GM19328 (cell line): ENCODE measurements around the gene CLEC18A.
"Not testable (repeated sequence)": the region's sequence is repeated elsewhere in the genome, so short reads cannot be mapped to it uniquely, and the experiment has no call there.

Source experiments
- ATAC-seq: cut with Tn5 transposase; IDR thresholded peaks from one replicate; pipeline ENCODE4 v1.9.1; 2021; ENCODE audit warnings: mild to moderate bottlenecking, moderate library complexity; ENCODE audit not compliant: unreplicated experiment

Gene CLEC18A

DNA sequence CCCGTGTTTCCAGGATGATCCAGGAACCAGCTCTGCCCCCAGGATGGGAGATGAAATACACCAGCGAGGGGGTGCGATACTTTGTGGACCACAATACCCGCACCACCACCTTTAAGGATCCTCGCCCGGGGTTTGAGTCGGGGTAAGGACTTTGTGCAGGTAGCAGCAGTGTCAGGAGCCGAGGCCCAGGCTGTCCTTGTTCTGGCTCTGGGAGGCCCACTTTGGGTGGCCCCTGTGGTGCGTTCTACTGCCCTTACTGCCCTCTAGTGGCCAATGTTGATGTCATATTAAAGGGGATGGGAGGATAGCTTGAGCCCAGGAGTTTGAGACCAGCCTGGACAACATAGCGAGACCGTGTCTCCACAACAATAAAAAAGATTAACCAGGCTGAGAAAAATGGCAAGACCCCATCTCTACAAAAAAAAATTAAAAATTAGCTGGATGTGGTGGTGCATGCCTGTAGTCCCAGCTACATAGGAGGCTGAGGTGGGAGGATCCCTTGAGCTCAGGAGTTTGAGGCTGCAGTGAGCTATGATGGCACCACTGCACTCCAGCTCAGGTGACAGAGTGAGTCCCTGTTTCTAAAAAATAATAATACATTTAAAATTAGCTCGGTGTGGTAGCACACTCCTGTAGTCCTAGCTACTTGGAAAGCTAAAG lies 20.9 kb upstream of the CLEC18A start:
- ATAC-seq = no peak

GRCh38 chr16:69931631-69932030 lies 19.5 kb upstream of the CLEC18A start:
- ATAC-seq = no peak

DNA sequence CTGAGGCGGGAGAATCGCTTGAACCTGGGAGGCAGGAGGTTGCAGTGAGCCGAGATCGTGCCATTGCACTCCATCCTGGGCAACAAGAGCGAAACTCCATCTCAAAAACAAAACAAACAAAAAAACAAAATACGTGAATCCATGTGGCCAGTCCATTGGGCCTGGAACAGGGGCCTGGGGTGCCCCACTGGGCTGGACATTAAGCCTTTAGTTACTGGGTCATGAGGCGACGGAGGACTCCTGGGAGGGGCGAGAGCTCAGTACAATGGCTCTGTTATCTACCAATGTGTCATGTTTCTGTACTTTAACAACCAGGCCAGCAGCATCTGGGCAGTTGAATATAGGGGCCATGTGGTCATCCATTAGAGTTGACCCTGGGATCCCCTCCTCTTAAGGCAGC lies 18.9 kb upstream of the CLEC18A start:
- ATAC-seq = no peak

DNA sequence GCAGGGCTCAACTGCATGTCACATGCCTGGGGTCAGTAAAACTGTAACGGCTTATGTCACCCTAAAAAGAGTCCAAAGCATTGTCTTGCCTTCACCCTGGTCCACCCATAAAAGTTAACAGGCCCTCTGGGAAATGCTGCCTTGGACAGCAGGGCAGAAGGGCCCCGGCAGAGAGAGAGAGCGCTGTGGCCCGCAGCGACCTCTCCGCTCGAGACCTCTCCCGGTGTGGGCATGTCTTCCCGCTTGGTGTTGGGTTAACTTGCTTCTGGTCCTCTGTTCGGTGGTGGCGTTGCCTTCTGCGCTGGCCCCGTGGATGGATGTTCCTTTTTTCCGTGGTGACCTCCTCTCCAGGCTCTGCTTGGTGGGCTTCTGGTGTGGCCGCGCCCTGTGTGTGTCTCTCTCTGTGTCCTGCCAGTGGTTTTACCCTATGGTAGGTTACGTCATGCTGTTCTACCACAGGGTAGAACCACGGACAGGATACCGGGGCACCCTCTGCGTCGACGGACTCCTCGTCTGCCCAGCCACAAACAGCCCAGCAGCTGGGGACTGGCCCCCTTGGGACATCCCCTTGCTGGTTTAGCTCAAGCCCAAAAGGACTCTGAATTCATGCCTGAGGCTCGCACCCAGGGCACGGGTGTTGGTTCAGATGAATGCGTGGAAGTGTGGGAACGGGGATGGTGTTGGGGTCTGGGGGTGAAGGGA lies 18.3 kb upstream of the CLEC18A start:
- no peak for ATAC-seq

- ATAC-seq = no peak
Measured at GRCh38 chr16:69934044-69934443, 17.1 kb upstream of the CLEC18A start.

DNA sequence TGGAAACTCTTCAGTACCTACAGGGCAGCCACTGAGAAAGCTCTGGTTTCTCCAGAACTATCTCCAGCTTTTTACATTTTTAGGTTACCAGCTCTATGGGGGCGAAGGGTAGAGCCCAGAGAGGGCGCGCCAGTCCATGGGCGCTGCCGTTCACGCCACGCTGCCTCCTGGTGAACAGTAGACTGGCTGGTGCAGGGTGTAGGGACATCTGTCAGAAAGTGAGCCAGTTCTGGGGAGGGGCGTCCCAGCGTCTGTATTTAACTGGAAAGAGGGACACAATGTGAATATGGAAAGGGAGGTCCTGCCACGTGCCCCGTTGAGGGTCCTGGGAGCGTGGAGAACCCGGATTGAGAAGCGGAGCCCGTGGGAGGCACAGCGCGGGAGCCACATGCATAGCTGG lies 16.4 kb upstream of the CLEC18A start:
- ATAC-seq = no peak

DNA sequence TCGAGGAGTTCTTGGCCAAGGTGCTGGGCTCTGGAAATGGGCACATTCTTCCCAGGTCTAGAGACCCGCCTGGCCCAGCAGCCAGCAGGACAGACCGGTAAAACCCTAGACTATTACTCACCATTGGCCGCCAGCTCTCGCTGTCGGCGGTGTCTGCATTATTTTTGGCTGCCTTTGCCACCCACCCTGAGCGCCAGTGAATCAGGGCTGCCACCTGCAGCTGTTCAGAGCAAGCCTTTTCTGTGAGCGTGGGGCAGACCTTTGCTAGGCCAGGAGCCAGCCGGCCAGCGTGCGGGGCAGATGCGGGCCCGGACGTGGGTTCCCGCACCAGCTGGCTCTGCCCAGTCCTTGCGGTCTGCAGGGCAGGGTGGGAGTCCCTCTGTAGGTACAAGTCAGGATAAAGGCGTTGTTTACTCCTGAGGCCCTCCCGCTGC lies 15.8 kb upstream of the CLEC18A start:
- no peak for ATAC-seq

DNA sequence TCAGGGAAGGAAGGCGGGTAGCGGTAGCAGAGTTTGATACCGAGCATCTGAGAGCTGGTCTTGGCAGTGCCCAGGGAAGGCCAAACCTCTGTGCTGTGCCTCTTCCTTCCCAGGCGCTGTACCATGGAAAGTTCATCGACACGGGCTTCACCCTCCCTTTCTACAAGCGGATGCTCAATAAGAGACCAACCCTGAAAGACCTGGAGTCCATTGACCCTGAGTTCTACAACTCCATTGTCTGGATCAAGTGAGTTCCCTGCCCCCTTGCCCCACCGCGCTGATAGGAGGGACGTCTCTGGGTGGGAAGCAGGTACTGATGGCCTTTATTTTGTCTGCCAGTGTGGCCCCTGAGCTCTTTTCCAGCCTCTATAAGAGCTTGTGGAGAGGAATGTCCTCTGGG lies 15.4 kb upstream of the CLEC18A start:
- no peak for ATAC-seq

- no peak for ATAC-seq
Measured at GRCh38 chr16:69936252-69936651, 14.9 kb upstream of the CLEC18A start.

DNA sequence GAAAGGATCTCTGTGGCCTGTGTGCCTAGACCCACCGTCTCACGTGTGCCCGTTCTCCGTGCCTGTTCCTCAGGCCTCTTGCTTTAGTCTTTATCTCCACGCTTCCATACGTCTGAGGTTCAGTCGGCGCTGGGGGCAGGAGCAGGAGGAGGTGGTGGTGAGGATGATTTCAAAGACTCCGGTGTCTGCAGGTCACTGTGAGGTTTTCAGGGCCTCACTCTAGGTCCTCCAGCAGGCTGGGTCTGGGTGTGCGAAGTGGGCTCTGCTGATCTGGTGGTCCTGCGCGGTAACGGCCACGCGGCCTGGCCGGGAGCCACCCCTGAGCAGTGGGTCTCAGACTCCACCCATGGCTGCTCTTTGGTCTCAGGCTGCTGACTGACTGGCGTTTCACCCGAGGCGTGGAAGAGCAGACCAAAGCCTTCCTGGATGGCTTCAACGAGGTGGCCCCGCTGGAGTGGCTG lies 14.4 kb upstream of the CLEC18A start:
- no peak for ATAC-seq

- no peak for ATAC-seq
Measured at GRCh38 chr16:69937465-69937951, 13.6 kb upstream of the CLEC18A start.

- no peak for ATAC-seq
Measured at GRCh38 chr16:69938981-69939820, 11.9 kb upstream of the CLEC18A start.

DNA sequence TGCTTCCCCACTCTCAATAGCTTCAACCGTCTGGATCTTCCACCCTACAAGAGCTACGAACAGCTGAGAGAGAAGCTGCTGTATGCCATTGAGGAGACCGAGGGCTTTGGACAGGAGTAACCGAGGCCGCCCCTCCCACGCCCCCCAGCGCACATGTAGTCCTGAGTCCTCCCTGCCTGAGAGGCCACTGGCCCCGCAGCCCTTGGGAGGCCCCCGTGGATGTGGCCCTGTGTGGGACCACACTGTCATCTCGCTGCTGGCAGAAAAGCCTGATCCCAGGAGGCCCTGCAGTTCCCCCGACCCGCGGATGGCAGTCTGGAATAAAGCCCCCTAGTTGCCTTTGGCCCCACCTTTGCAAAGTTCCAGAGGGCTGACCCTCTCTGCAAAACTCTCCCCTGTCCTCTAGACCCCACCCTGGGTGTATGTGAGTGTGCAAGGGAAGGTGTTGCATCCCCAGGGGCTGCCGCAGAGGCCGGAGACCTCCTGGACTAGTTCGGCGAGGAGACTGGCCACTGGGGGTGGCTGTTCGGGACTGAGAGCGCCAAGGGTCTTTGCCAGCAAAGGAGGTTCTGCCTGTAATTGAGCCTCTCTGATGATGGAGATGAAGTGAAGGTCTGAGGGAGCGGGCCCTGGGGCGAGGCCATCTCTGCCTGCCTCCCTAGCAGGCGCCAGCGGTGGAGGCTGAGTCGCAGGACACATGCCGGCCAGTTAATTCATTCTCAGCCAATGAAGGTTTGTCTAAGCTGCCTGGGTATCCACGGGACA lies 11.1 kb upstream of the CLEC18A start:
- no peak for ATAC-seq

DNA sequence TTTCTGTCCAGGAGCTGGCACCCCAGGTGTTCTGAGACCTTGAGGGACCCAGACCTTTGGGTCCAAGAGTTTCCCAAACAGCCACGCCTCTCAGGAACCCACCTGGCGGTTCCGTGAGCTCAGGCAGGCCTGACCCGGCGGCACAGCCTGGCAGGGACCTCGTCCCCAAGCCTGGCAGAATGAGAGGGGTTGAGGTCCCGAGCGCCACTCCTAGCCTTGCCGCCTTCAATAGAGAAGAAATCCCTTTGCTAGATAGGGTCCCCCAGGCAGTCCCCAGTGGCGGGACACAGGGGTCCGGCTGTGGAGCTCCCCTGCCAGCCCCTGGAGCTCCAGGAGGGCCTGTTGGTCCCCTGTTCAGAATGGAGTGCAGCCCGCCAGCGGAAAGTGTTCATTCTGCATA lies 10.5 kb upstream of the CLEC18A start:
- ATAC-seq = no peak

DNA sequence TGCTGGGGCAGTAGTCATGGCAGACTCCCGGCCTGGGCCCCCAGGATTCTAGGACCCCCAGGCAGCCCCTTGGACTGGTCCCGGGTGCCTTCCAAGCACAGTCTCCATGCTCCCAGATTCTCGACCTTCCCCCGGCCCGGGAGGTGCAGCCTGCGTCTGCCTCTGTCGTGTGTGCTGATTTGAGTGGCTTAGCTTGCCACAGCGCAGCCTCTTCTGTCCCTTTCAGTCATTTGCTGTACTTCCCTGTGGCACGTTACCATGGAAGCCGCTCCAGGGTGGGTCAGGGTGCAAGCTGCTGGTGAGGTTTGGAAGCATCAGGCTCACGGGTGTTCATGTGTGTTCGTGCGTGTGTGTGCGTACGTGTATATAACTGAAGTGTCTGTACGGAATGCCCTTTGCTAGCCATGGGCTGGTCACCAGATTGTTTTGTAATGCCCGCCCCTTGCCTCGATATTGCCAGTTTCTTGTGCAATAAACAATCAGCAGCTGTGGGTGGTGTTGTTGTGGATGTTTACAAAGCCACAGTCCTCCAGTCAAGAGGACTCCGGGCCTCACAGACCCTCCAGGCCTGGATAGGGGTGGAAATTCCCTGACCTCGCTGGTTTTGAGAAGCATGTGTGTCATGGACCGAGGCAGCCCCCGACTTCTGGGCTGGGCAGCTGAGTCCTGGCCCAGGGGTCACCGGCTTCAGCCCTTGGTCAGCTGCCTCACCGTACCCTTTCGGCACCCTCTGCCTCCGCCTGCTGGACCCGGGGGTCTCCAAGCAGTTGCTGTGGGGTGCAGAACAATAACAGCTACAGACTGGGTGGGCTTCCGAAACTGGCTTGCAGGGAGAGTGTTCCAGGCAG lies 9.7 kb upstream of the CLEC18A start:
- no peak for ATAC-seq

GRCh38 chr16:69942099-69942491 lies 9.0 kb upstream of the CLEC18A start:
- ATAC-seq = no peak

DNA sequence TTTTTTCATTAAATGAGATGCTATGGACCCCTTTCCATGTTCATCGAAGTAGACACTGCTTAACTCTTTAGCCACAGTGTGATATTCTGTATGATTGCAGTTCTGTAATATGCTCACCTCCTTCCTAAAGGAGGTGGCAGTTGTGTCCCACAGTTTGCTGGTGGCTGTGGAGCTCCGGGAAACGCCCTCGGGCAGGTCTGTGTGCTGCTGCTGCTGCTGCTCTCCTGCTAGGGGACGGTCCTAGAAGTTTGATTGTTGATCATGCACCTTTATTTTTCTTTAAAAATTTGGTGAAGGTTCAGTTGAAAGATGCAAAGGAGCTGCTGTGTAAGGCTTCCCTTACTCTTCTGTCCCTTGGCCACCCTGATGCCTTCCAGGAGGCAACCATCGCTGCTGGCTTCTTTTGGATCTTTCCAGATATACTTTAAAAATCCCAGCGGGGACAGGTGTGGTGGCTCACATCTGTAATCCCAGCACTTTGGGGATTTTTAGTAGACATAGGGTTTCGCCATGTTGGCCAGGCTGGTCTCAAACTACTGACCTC lies 8.4 kb upstream of the CLEC18A start:
- ATAC-seq = no peak

- ATAC-seq = not testable (repeated sequence)
Measured at GRCh38 chr16:69943241-69944036, 7.7 kb upstream of the CLEC18A start.

DNA sequence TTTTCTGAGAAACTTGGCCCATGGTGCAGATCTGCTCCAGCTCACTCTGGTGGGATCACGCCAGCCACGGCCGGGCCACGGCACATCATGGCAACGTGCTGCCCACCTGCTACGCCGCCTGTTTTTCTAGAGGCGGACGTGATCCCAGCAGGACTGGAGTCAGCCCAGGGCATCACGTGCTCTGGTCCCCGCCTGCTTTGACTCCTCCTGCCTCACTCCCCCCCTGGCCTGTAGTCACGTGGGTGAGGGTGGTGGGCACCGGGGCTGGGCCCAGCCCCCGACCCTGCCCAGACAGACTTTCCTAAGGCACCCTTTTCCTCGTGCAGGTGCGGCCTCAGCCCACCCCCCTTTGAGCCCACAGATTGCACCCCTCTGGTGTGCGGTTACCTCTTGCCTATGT lies 723 bp upstream of the CLEC18A start:
- ATAC-seq = not testable (repeated sequence)
